C4-2B (cell line): ENCODE data around the gene HOXD8.

Source experiments
- ZFX ChIP-seq: fragments of 450-650 bp; IDR thresholded peaks from 2 replicates; pipeline ENCODE4 v1.6.1; 2017
- TF ChIP-seq, protein P1 (sequence below): fragments of 450-650 bp; conservative IDR thresholded peaks from 2 replicates; pipeline ENCODE4 v1.5.1; 2017; ENCODE audit warnings: mild to moderate bottlenecking

- TF ChIP-seq, protein P1, sequence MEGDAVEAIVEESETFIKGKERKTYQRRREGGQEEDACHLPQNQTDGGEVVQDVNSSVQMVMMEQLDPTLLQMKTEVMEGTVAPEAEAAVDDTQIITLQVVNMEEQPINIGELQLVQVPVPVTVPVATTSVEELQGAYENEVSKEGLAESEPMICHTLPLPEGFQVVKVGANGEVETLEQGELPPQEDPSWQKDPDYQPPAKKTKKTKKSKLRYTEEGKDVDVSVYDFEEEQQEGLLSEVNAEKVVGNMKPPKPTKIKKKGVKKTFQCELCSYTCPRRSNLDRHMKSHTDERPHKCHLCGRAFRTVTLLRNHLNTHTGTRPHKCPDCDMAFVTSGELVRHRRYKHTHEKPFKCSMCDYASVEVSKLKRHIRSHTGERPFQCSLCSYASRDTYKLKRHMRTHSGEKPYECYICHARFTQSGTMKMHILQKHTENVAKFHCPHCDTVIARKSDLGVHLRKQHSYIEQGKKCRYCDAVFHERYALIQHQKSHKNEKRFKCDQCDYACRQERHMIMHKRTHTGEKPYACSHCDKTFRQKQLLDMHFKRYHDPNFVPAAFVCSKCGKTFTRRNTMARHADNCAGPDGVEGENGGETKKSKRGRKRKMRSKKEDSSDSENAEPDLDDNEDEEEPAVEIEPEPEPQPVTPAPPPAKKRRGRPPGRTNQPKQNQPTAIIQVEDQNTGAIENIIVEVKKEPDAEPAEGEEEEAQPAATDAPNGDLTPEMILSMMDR = no peak
- TF ChIP-seq ZFX = no peak
These were observed 31.7 kb downstream of the HOXD8 start for GRCh38 chr2:176160986-176161824.
